Articular chondrocyte of knee joint (primary cell): Measurements from ENCODE around the gene FOXI3. TPM values are rescaled to one million over a fixed set of nuclear protein-coding genes. Genes with fewer than 3 reads are reported as not detected.

Experiments
- small RNA-seq: library from RNA; depleted of rRNA; stranded (forward); fragments of <200 nt; gene quantifications from one replicate; pipeline ENCODE3, GENCODE V24; 2012
- total RNA-seq: library from RNA; depleted of rRNA; stranded (reverse); fragments of >200 nt; gene quantifications from 2 replicates; pipeline ENCODE4 v1.2.3, GENCODE V29; 2012

The FOXI3 gene
- not detected in 2 replicates for total RNA-seq

DNA sequence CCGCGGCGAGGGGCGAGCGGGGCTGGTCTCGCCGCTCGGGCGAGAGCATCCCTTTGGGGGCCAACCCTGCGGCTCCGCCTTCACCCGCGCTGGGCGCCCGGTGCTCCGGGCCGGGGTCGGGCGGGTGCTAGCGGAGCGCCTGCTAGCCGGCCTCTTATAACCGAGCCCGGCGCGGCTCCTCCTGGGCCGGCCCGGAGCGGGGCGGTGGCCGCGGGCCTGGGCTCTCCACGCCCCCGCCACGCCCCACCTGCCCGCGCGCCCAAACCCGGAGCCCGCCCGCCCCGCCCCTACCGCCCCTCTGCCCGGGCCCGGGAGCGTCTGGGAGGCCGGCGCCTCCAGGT, at the start of gene FOXI3:
Gene FOXI3, minus strand, starts transcription at position 129 of the 341 bp plus-strand sequence. CDS start 158 bp downstream, outside the sequence.

Small RNA genes within 50 kb of the gene (small RNA-seq; reads per million reads assigned to genes)
- gene RNU6-1007P: not detected

Other genes with a start within 250 kb of the FOXI3 start
- gene EIF2AK3, start 174.8 kb upstream of the FOXI3 start, total RNA-seq: 24.1 and 25.6 TPM in 2 replicates
- 5.5 and 5.8 TPM in 2 replicates for gene RPIA, start 239.0 kb upstream of the FOXI3 start, total RNA-seq